Kidney glomerular epithelial cell (primary cell): ENCODE measurements around the gene MRPL55.

ENCODE experiments used
- DNase-seq: peaks from one replicate; lab custom pipeline; 2025; lab: John Stamatoyannopoulos, UW

MRPL55 gene

GRCh38 chr1:228109073-228109961 lies at the start of gene MRPL55:
Gene MRPL55, minus strand, starts transcription at chr1:228109299. Its CDS starts 1,039 bp downstream, at chr1:228108260.
- DNase-seq: peak; percentile 89

- no peak for DNase-seq
Measured at GRCh38 chr1:228158151-228159007, 49.3 kb upstream of the MRPL55 start.

- no peak for DNase-seq
Measured at GRCh38 chr1:228157729-228158126, 48.6 kb upstream of the MRPL55 start.

GRCh38 chr1:228156941-228157728 lies 48.0 kb upstream of the MRPL55 start:
- no peak for DNase-seq

GRCh38 chr1:228156515-228156881 lies 47.4 kb upstream of the MRPL55 start:
- no peak for DNase-seq

GRCh38 chr1:228155596-228156514 lies 46.8 kb upstream of the MRPL55 start:
- DNase-seq: no peak

GRCh38 chr1:228154670-228155571 lies 45.8 kb upstream of the MRPL55 start:
- no peak for DNase-seq

GRCh38 chr1:228154021-228154669 lies 45.0 kb upstream of the MRPL55 start:
- no peak for DNase-seq

GRCh38 chr1:228152918-228153258 lies 43.8 kb upstream of the MRPL55 start:
- no peak for DNase-seq

- DNase-seq: no peak
Measured at GRCh38 chr1:228152097-228152917, 43.2 kb upstream of the MRPL55 start.

- DNase-seq: no peak
Measured at GRCh38 chr1:228151180-228151925, 42.3 kb upstream of the MRPL55 start.

GRCh38 chr1:228150461-228151179 lies 41.5 kb upstream of the MRPL55 start:
- no peak for DNase-seq

- no peak for DNase-seq
Measured at GRCh38 chr1:228150120-228150460, 41.0 kb upstream of the MRPL55 start.

- DNase-seq: no peak
Measured at GRCh38 chr1:228149406-228150119, 40.5 kb upstream of the MRPL55 start, which contains the start of gene GJC2. Gene GJC2, plus strand, starts transcription at chr1:228149930. Its CDS starts 7,829 bp downstream, at chr1:228157759.

- no peak for DNase-seq
Measured at GRCh38 chr1:228148935-228149405, 39.9 kb upstream of the MRPL55 start.

- DNase-seq: no peak
Measured at GRCh38 chr1:228148196-228148861, 39.2 kb upstream of the MRPL55 start.
